NCI-H1694 treated with DMSO at 0.1 percent for 48 hours (cell line): ENCODE measurements around the gene ZNF792.
"Not testable (repeated sequence)": the region's sequence is repeated elsewhere in the genome, so short reads cannot be mapped to it uniquely, and the experiment has no call there.

Experiments used
- DNase-seq: peaks from one replicate; lab custom pipeline; 2025; lab: John Stamatoyannopoulos, UW

Gene ZNF792

DNA sequence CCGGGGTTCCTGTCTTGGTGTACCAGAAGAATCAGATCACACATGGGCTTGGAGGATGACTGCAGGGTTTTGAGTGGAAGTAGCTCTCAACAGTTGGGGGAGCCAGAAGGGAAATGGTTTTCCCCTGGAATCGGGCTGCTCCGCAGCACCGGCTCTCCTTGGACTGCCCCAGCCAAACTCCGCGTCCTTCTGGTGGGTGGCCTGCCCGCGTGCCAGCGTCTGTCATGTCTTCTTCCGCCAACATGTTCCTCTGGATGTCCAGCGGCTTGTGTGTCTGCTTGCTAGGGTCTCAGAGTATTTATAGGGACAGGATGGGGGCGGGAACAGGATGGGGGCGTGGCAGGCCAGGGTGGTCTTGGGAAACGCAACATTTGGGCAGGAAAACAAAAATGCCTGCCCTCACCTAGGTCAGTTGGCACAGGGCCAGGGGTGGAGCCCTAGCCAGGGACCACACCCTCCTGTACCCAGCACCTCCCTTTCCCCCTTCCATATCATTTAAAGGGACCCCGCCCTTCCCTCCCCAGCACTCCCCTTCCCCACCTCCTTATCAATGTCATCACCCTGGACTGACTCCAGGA, 38.7 kb downstream of the ZNF792 start:
- DNase-seq, result no peak

DNA sequence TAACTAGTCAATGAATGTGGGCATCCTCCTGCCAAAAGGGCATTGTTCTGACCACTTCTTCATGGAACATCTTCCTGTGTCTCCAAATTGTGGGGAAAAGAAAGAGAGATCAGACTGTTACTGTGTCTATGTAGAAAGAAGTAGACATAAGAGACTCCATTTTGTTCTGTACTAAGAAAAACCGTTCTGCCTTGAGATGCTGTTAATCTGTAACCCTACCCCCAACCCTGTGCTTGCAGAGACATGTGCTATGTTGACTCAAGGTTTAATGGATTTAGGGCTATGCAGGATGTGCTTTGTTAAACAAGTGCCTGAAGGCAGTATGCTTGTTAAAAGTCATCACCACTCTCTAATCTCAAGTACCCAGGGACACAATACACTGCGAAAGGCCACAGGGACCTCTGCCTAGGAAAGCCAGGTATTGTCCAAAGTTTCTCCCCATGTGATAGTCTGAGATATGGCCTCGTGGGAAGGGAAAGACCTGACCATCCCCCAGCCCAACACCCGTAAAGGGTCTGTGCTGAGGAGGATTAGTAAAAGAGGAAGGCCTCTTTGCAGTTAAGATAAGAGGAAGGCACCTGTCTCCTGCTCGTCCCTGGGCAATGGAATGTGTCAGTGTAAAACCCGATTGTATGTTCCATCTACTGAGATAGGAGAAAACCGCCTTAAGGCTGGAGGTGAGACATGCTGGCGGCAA, 43.8 kb downstream of the ZNF792 start:
- DNase-seq, result not testable (repeated sequence)

DNA sequence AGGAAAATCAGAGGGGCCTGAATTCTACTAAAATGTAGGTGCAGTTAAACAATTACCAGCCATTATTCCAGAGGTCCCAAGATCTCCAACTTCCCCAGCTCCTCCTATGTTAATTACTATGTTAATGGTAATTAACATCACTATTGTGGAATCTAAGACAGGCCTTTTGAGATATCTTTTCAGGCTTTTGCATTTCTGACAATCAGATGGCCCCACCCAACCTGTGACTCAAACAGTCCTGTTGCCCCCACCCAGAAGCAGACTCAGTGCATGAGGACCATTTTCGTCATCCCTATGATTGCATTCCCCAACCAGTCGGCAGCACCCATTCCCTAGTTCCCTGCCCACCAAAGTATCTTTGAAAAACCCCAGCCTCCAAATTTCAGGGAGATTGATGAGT, 45.8 kb downstream of the ZNF792 start:
- DNase-seq, result no peak

DNA sequence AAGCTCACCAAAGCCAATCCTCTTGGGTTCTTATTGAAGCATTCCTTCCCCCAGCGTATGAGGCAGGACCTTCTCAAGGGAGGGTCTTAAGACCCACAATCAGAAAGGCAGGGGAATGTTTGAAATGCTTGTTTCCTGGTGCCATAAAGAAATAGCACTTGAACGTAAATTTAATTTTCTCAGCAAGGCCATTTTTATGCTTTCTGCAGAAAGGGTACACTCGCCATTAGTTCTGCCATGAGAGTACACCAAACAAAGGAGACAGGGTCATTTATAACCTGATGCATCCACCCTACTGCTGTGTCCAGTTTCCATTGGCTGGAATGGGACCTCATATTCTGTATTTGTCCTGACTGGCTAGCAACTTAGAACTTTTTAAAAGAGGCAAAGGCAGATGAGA, 46.9 kb downstream of the ZNF792 start:
- DNase-seq, result not testable (repeated sequence)

DNA sequence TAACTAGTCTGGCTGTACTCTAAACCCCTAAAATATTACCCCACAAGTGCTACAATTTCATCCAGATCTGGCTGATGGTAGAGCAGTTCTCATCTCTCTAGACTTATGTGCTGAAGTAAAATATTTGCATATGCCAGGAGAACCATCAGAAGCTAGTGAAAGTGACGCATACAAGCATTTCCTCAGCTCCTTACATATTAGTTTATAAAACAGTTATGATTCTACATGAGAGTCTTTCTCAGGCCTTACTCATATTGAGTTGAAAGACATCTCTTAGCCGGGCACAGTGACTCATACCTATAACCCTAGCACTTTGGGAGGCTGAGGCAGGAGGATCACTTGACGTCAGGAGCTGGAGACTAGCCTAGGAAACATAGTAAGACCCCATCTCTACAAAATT, 53.3 kb downstream of the ZNF792 start:
- no peak for DNase-seq
